Measurements from ENCODE around the gene CFAP74.

The CFAP74 gene

DNA sequence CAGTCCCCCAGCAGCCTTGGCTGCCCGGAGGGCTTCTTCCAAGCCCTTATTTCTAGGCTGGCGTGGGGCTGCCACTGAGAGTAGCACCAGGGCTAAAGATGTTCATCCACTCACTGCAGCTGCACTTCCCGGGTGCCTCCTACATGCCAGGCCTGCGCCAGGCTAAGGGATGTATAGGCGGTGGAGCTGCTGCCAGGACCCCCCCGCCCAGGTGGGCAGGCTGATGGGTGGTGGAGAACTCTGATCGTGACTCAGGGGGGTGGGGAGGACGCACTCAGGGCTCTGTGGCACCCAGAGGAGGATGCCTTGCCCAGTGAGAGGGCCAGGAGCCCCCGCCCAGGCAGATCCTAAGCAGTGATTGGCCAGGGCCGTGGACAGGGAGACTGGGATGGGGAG, 34.1 kb downstream of the CFAP74 start:
- no peak for DNase-seq

GRCh38 chr1:1968767-1969504, 34.6 kb downstream of the CFAP74 start:
- DNase-seq: no peak

DNA sequence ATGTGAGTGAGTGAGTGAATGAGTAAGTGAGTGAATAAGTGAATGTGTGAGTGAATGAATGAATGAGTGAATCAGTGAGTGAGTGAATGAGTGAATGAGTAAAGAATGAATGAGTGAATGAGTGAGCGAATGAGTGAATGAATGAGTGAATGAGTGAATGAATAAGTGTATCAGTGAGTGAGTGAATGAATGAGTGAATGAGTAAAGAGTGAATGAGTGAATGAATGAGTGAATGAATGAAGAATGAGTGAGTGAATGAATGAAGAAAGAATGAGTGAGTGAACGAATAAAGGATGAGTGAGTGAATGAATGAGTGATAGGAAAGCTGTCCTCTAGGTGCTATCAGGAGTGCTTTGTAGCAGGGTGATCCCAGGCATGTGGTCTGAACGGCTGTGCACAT, 35.7 kb downstream of the CFAP74 start:
- no peak for DNase-seq

DNA sequence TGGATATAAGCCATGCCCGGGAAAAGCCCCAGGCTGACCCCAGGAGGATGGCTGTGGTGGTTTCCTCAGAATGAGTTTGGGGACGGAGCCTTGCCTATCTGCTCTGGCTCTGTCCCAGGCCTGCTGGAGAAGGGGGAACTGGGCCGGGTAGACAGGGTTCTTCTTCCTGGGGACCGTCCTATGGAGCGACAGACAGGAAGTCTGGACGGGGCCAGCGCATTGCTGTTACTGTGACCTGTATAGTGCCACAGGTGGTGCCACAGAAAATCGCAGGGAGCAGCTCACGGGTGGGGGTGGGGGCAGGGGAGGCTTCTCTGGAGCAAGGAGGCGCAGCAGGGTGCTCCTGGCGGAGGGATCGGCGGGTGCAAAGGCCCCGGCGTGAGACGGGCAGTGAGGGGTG, 36.4 kb downstream of the CFAP74 start:
- no peak for DNase-seq

DNA sequence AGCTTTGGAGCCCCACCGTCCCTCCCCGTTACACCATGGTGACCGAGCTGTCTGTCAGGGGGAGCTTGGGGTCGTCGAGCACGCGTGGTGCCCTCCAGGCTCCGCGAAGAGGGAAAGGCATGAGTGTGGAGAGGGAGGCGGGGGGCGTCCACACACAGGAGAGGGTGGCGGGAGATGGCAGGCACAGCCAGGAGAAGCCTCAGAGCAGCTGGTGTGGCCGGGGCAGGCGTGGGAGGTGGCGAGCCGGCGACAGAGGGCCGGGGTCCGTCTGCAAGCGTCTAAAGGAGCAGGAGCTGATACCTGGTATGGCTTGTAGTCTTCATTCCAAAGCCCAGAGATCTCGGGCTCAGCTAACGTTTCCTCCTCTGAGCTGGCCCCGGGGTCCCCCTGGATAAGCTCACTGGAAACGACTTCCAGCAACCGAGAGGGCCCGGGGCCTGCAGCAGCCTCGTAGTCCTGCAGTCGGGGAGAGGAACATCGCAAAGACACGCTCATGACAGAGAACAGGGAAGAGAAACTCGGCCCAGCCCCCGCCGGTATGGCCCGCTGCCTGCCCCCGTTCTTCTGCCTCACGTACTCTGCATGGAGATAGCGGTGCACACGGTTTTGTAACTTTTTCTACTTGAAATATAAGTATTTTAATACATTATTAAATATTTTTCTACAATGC, 37.4 kb downstream of the CFAP74 start:
- DNase-seq: no peak

DNA sequence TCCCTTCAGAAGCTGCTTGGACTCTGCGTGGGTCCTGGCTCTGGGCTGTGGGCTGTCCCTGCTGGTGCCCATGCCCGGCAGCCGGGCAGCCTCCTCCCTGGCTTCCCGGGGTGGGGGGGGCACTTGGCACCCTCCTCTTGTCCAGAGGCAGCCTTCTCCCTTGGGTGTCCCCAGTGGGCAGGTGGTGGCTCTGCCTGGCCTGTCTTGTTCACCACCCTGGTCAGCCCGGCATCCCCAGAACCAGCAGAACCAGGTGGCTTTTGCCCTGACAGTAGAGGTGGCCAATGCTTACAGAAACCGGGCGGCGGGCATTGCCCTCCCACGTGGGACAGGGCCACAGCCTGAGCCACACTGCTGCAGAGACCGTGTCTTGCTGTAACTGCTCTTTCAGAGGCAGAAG, 38.0 kb downstream of the CFAP74 start:
- DNase-seq: no peak

DNA sequence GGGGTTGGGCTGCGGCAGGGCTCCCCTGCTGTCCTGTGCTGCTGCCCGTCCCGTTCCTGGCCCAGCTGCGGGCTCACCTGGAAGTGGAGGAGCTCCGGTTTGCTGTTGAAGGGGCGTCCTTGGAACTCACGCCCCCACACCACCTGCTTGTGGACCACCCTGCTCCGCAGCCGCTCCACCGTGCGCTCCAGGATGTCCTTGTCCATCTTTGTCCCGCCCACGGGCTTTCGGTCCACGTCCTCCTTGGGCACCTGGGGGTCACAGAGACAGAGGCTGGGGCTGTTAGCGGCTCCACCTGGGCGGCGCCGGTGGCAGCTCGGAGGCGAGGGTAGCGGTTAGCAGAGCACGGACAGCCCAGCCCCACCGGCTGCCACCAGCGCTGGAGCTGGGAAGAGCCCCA, 38.8 kb downstream of the CFAP74 start:
- no peak for DNase-seq

- DNase-seq: no peak
Observed at GRCh38 chr1:1963570-1963969, 40.0 kb downstream of the CFAP74 start.

DNA sequence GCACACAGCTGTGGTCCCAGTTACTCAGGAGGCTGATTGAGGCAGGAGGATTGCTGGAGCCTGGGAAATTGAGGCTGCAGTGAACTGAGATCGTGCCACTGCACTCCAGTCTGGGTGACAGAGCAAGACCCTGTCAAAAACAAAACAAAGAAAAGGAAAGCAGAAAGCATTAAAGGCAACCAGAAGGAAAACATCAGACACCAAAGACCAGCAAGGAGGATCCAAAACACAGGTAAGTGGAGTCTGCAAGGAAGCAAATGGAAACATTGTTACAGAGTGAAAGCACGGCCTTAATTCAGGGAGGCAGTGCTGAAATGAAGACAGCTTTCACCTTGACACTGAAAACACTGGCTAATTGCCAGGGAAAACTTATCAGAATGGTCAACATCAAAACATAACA, 40.8 kb downstream of the CFAP74 start:
- DNase-seq: no peak

DNA sequence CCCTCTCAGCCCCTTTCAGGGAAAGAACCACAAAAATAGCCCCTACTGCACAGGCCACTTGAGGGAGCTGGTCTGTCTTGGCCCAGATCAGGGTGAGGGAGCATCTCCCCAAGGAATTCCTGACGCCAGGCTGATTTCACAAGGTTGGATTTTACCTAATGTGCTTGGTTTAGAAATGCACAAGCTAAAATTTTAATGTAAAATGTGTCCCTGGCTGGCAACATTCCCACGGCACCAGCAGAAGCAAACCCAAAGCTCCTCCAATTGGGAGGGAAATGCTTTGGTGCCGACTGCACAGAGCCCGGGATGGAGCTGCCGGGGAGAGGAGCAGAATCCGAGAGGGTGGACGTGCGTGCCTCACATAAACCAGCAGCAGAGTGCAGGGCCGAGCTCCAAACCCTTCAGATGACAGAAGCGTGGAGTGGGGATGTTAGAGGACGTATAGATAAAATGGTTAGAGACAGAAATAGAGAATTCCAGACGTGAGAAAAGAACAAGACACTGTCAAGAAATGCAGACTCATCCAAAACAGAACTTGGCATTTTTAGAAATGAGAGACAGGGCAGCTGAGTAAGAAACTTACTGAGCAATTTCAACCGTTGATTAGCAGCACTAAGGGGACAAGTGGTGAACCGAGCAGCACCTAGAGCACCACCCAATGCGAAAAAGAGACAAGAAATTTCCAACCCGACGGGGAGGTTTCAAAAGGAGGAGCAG, 42.9 kb downstream of the CFAP74 start:
- no peak for DNase-seq

GRCh38 chr1:1959840-1960479, 43.6 kb downstream of the CFAP74 start:
- DNase-seq: peak; percentile 85 to 87

DNA sequence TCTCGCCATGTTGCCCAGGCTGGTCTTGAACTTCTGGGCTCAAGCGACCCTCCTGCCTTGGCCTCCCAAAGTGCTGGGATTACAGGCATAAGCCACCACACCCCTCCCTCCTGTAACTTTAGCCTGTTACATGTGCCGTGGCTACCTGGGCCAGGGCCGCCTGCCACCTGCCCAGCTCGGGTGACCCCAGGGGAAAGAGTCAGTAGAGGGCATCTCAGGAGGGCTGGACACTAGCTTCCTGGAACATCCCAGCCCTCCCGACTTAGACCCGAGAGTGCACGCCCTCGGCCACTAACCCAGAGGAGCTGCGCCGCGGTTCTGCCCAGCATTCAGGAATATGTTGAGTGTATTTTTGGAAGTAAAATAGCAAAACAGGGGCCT, 44.1 kb downstream of the CFAP74 start:
- DNase-seq: no peak

DNA sequence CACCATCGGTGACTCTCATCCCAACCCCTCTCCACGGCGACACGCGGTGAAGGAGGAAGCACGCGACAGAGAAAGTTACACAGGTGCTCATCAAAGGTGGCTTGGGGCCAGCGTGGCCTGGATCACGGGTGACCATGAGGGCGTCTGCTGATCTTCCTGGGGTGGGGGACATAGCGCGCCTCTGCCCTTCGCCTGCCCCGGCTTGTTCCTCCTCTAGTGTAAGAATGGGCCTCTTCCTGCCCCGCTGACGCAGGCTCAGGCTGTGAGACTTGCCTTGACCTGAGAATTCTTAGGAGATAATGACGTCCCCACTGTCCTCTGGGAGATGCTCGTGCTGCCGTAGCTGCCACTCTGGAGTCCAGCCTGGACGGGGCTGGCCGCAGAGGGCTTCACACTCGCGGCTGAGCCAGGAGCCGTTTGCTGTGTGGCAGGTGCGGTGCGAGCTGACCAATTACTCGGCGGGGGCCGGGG, 45.5 kb downstream of the CFAP74 start:
- no peak for DNase-seq

DNA sequence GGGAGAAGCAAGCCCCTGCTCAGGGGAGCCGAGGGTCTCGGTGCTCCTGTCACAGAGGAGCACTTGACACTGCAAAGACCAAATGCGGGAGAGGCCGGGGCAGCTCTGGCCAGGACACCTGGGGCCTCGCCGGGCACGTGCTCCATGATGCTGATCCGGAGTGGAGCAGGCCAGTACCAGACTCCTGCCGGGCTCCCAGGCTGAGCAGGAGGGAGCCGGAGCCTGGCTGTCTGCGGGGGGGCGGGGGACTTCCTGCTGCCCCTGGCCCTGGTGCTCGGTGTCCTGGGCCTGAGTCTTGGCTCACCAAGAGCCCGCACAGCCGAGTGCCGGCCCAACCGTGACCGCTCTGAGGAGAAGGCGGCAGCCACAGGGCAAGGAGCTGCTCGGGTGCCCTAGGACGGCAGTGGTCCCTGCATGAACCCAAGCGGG, 46.0 kb downstream of the CFAP74 start:
- no peak for DNase-seq

DNA sequence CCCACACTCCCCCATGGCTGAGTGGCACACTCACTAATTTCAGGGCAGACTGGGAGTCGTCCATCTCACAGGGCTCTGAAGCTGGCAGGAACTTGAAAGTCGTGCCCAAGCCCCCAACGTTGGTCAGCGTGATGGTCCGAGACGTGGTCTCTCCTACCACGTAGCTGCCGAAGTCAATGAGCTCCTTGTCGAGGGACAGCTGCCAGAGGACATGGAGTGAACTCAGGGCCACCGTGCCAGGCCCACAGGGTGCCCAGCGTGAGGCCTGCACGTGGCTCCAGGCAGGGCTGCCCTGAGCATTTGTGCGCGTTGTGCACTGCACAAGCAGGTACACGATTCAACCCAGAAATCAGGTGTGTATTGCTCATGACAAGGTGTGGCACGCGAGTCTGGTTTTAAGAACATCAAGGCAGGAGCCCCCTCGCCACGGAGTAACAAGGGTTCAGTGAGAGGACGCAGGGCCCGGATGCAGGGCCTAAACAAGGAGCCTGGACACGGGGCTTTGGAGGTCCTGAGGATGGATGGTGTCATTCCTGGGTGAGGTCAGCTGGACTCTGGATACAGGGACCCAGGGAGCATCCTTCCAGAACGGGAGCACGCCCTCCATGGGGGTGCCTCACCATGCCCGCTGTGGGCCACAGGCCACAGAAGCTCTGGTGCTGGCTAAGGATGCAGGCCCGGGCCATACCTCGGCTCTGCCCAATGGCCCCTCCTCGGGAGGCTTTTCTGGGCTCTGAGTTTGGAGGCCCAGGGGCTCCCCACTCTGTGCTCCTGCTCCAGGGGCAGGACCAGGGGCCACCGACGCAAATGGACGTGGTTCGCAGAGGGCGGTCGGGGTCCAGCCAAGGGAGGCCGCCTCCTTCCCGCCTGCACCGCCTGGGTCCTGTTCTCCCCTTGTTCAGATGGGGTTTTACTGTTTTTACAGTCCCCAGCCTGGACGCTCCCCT, 46.7 kb downstream of the CFAP74 start:
- no peak for DNase-seq

GRCh38 chr1:1956101-1956500, 47.5 kb downstream of the CFAP74 start:
- no peak for DNase-seq

- DNase-seq: no peak
Observed at GRCh38 chr1:1955621-1956094, 47.9 kb downstream of the CFAP74 start.

DNA sequence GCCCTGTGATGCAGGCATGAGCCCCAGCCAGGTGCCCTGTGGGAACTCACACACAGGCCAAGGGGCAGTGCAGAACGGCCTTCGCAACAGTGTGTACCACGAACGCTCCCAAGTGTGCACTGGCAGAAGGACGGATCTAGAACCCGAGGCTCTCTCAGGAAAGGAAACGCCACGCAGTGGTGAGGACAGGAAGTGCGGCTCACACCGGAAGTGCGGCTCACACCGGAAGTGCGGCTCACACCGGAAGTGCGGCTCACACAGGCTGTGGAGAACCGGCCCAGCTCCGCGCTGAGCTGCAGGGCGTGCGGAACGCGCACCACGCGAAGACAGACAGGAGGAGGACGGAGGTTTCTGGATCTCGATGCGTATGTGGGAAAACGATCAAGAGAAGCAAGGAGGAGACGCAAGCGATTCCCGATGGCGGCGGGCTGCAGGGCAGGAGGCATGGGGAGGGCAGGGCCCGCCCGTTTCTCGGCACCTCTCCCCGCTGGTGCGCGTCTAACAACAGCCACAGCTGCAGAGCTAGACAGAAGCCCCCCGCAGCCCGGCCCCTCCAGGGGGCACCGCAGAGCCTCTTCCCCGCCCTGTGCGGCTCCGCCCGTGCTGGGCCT, 48.6 kb downstream of the CFAP74 start:
- no peak for DNase-seq

GRCh38 chr1:1954015-1954414, 49.6 kb downstream of the CFAP74 start:
- DNase-seq: no peak

- DNase-seq: no peak
Observed at GRCh38 chr1:1950940-1951339, 52.6 kb downstream of the CFAP74 start.

- DNase-seq: no peak
Observed at GRCh38 chr1:1948783-1949182, 54.8 kb downstream of the CFAP74 start.

DNA sequence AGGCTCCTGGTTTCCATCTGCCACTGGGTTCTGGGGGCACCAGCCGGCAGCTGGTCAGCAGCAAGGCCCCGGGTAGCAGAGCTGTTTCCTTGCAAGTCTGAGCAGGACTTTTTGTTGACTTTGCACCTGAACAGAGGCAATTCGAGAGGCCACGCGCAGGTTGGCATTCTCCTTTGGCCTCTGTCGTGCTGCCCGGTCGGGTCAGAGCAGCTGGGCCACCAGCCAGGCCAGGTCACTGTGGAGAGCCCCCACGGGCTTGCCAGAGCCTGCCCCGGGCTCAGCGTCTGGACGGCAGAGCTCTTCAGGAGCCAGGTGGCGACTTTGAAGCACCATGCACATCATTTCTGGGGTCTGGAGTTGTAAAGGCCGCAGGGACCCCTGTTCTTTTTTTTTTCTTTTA, 56.1 kb downstream of the CFAP74 start:
- DNase-seq: no peak
